ENCODE data around the gene PNPLA4.
A peak's percentile ranks its signal among the peaks of the same experiment; 100 is the strongest.

PNPLA4 gene

GRCh38 chrX:7927259-7928167 lies at the start of gene PNPLA4:
TSS of gene PNPLA4 (minus strand) at chrX:7927413. CDS start at chrX:7926119, 1,294 bp downstream.
- DNase-seq = peak; percentile 89

GRCh38 chrX:7972586-7972985 lies 45.4 kb upstream of the PNPLA4 start:
- no peak for DNase-seq

GRCh38 chrX:7970428-7970827 lies 43.2 kb upstream of the PNPLA4 start:
- DNase-seq = no peak

GRCh38 chrX:7965436-7965835 lies 38.2 kb upstream of the PNPLA4 start:
- no peak for DNase-seq

GRCh38 chrX:7960246-7960645 lies 33.0 kb upstream of the PNPLA4 start:
- DNase-seq = no peak

GRCh38 chrX:7953446-7953845 lies 26.2 kb upstream of the PNPLA4 start:
- DNase-seq = no peak

- DNase-seq = no peak
Measured at GRCh38 chrX:7950865-7951264, 23.7 kb upstream of the PNPLA4 start.

GRCh38 chrX:7948483-7948882 lies 21.3 kb upstream of the PNPLA4 start:
- no peak for DNase-seq

GRCh38 chrX:7946960-7947359 lies 19.7 kb upstream of the PNPLA4 start:
- DNase-seq = no peak

- DNase-seq = no peak
Measured at GRCh38 chrX:7943600-7944245, 16.5 kb upstream of the PNPLA4 start.

GRCh38 chrX:7941390-7942042 lies 14.3 kb upstream of the PNPLA4 start:
- DNase-seq = peak; percentile 42

GRCh38 chrX:7934026-7934425 lies 6.8 kb upstream of the PNPLA4 start:
- DNase-seq = no peak

GRCh38 chrX:7926914-7927258 lies 327 bp downstream of the PNPLA4 start:
- DNase-seq = no peak

GRCh38 chrX:7926501-7926900 lies 712 bp downstream of the PNPLA4 start:
- no peak for DNase-seq

- DNase-seq = peak; percentile 87
Measured at GRCh38 chrX:7925867-7926472, 1.2 kb downstream of the PNPLA4 start.

- no peak for DNase-seq
Measured at GRCh38 chrX:7921750-7922149, 5.5 kb downstream of the PNPLA4 start.

GRCh38 chrX:7908821-7909220 lies 18.4 kb downstream of the PNPLA4 start:
- DNase-seq = peak; percentile 48

- DNase-seq = no peak
Measured at GRCh38 chrX:7904562-7904961, 22.7 kb downstream of the PNPLA4 start.

- DNase-seq = no peak
Measured at GRCh38 chrX:7891928-7892327, 35.3 kb downstream of the PNPLA4 start.

- DNase-seq = no peak
Measured at GRCh38 chrX:7889680-7890079, 37.5 kb downstream of the PNPLA4 start.

GRCh38 chrX:7889135-7889534 lies 38.1 kb downstream of the PNPLA4 start:
- DNase-seq = no peak

GRCh38 chrX:7876957-7877356 lies 50.3 kb downstream of the PNPLA4 start:
- DNase-seq = no peak

GRCh38 chrX:7872042-7872441 lies 55.2 kb downstream of the PNPLA4 start:
- DNase-seq = no peak

Measured in eye (tissue), 1 donor.